Left cardiac atrium (tissue), 4 donors: ENCODE measurements around the gene CNTN5. TPM values are rescaled to one million over a fixed set of nuclear protein-coding genes. Genes with fewer than 3 reads are reported as not detected.
A peak's percentile ranks its signal among the peaks of the same experiment; 100 is the strongest.
"Not testable (repeated sequence)": the region's sequence is repeated elsewhere in the genome, so short reads cannot be mapped to it uniquely, and the experiment has no call there.

Source experiments
- ATAC-seq, 2 donors: fragments of 200-7000 bp; cut with Tn5 transposase; one replicate each; pipeline ENCODE4 v1.9.1; 2020; ENCODE audit warnings: mild to moderate bottlenecking in 2 of 2, moderate library complexity in 2 of 2
- DNase-seq: peaks from one replicate; pipeline ENCODE4 v3.0.0-alpha.2; 2020
- intact Hi-C, 2 donors: fragments of 100-400 bp; cut with DNase I; formaldehyde crosslinking; loops; one replicate each; pipeline versions ENCODE4 v1.14.1 to v1.15.1; 2022 to 2023
- long read RNA-seq: library from polyadenylated mRNA; unstranded; transcript quantifications from one replicate; pipeline ENCODE4 v2.0.0, GENCODE V29; 2021
- total RNA-seq, 2 donors: library from RNA; stranded (reverse); fragmentation: NEBNext Ultra II Directional; extraction: Animal tissue kit (Norgen Biotek cat#: 25700); gene quantifications; one replicate each; pipeline ENCODE4 v1.2.1, GENCODE V29; 2021
- donor health status: DM: no; HTN: yes; CAD: no.
- donor health status: DM: no; HTN: yes; CAD: no; lungs with severe emphysema.
- donor health status: DM: yes; HTN: yes; CAD: no.
- donor health status: Dilated cardiomyopathy.

The CNTN5 gene
- total RNA-seq = under 1 TPM in 1 of 2 donors, not detected in 1; 0.34 TPM
- long read RNA-seq = 0 reads

GRCh38 chr11:99020352-99021225, at the start of gene CNTN5:
Gene CNTN5, plus strand, starts transcription at chr11:99020949.
- DNase-seq = peak; percentile 40
- intact Hi-C loops = no loop called here
- ATAC-seq = peak; percentile 81 to 90

GRCh38 chr11:98979205-98979604, 41.5 kb upstream of the CNTN5 start:
- intact Hi-C loops = no loop called here
- no peak for DNase-seq
- ATAC-seq = no peak

- intact Hi-C loops = loop anchor here in 1 of 2 donors (10.0 kb wide), 1 partner anchor 1561 kb away; no protein-coding TSS in a partner anchor
- no peak for DNase-seq
- ATAC-seq = peak in 1 of 2 donors; percentile 34
Measured at GRCh38 chr11:99015634-99016454, 4.9 kb upstream of the CNTN5 start.

GRCh38 chr11:99019696-99020095, 1.1 kb upstream of the CNTN5 start:
- intact Hi-C loops = loop anchor here in 1 of 2 donors (10.0 kb wide), 1 partner anchor 1565 kb away; no protein-coding TSS in a partner anchor
- no peak for DNase-seq
- ATAC-seq = no peak

- ATAC-seq (no peak), DNase-seq (no peak)
- intact Hi-C loops = no loop called here
Measured at GRCh38 chr11:99037057-99037456, 16.3 kb downstream of the CNTN5 start.

GRCh38 chr11:99063331-99063730, 42.6 kb downstream of the CNTN5 start:
- DNase-seq (no peak), ATAC-seq (no peak)
- intact Hi-C loops = no loop called here

- ATAC-seq = no peak
- DNase-seq = no peak
- intact Hi-C loops = no loop called here
Measured at GRCh38 chr11:99065121-99065520, 44.4 kb downstream of the CNTN5 start.

GRCh38 chr11:99066618-99067317, 46.0 kb downstream of the CNTN5 start:
- ATAC-seq = no peak
- no peak for DNase-seq
- intact Hi-C loops = no loop called here

GRCh38 chr11:99068832-99069231, 48.1 kb downstream of the CNTN5 start:
- peak in 1 of 2 donors; percentile 36 for ATAC-seq
- intact Hi-C loops = no loop called here
- DNase-seq = no peak

- peak; percentile 16 for DNase-seq
- intact Hi-C loops = no loop called here
- peak in 1 of 2 donors; percentile 59 for ATAC-seq
Measured at GRCh38 chr11:99069856-99070444, 49.2 kb downstream of the CNTN5 start.

GRCh38 chr11:99079576-99079975, 58.8 kb downstream of the CNTN5 start:
- no peak for DNase-seq
- ATAC-seq = no peak
- intact Hi-C loops = no loop called here

GRCh38 chr11:99080154-99080553, 59.4 kb downstream of the CNTN5 start:
- ATAC-seq (no peak), DNase-seq (no peak)
- intact Hi-C loops = no loop called here

GRCh38 chr11:99098258-99098657, 77.5 kb downstream of the CNTN5 start:
- no peak for ATAC-seq
- no peak for DNase-seq
- intact Hi-C loops = no loop called here

GRCh38 chr11:99098751-99099150, 78.0 kb downstream of the CNTN5 start:
- ATAC-seq = no peak
- DNase-seq = no peak
- intact Hi-C loops = no loop called here

GRCh38 chr11:99117603-99118002, 96.9 kb downstream of the CNTN5 start:
- intact Hi-C loops = no loop called here
- ATAC-seq = no peak

GRCh38 chr11:99133862-99134261, 113.1 kb downstream of the CNTN5 start:
- ATAC-seq, DNase-seq, intact Hi-C loops: not testable (repeated sequence)

More at GRCh38 chr11:99117603-99118002, 96.9 kb downstream of the CNTN5 start:
- DNase-seq = no peak

- intact Hi-C loops = no loop called here
- DNase-seq = no peak
- no peak for ATAC-seq
Measured at GRCh38 chr11:99135508-99135907, 114.8 kb downstream of the CNTN5 start.

- intact Hi-C loops = no loop called here
- DNase-seq (no peak), ATAC-seq (no peak)
Measured at GRCh38 chr11:99142237-99142636, 121.5 kb downstream of the CNTN5 start.

GRCh38 chr11:99148352-99148751, 127.6 kb downstream of the CNTN5 start:
- ATAC-seq (no peak), DNase-seq (no peak)
- intact Hi-C loops = no loop called here
